ENCODE data around the gene ELAVL2.

DNA sequence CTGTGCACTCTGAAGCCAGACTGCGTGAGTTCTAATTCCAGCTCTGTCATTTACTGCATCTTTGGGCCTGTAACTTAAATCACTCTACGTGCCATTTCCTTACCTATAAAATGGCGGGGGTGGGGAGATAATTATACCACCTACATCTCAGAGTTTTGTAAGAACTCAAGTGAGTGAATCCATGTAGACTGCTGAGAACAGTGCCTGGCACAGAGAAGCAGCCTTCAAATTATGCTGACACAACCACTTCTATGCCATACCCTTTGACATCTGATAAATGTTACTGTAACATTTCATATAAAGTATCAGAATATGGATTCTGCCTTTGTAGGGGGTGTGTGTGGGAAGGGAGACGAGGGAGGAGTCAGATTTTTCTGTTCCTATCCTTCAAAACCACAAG is 27.7 kb downstream of the ELAVL2 start:
- TF ChIP-seq RAD21 (IDR thresholded peaks at IDR 0.05; ENCODE audit: low read length) (no peak), POLR2A (IDR thresholded peaks at IDR 0.05; ENCODE audit: low read depth, low read length) (no peak), RFX5 (IDR thresholded peaks at IDR 0.05; ENCODE audit: low read depth, low read length) (no peak), MAZ (IDR thresholded peaks at IDR 0.05; ENCODE audit: borderline replicate concordance, low read depth, low read length) (no peak), CEBPB (IDR thresholded peaks at IDR 0.05; ENCODE audit: low read depth, low read length) (no peak), RCOR1 (IDR thresholded peaks at IDR 0.05; ENCODE audit: insufficient replicate concordance, low read length) (no peak), MAFK (IDR thresholded peaks at IDR 0.05; ENCODE audit: low read depth, low read length) (peak; percentile 33; the same call in 1 of the 2 replicates), MXI1 (IDR thresholded peaks at IDR 0.05; ENCODE audit: borderline replicate concordance, low read depth, low read length) (no peak), FOS (IDR thresholded peaks at IDR 0.05; ENCODE audit: low read depth, low read length) (no peak)
- TF ChIP-seq, protein P1, sequence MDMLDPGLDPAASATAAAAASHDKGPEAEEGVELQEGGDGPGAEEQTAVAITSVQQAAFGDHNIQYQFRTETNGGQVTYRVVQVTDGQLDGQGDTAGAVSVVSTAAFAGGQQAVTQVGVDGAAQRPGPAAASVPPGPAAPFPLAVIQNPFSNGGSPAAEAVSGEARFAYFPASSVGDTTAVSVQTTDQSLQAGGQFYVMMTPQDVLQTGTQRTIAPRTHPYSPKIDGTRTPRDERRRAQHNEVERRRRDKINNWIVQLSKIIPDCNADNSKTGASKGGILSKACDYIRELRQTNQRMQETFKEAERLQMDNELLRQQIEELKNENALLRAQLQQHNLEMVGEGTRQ (IDR thresholded peaks at IDR 0.05; ENCODE audit: low read depth, low read length) = no peak
- TF ChIP-seq, protein P2, sequence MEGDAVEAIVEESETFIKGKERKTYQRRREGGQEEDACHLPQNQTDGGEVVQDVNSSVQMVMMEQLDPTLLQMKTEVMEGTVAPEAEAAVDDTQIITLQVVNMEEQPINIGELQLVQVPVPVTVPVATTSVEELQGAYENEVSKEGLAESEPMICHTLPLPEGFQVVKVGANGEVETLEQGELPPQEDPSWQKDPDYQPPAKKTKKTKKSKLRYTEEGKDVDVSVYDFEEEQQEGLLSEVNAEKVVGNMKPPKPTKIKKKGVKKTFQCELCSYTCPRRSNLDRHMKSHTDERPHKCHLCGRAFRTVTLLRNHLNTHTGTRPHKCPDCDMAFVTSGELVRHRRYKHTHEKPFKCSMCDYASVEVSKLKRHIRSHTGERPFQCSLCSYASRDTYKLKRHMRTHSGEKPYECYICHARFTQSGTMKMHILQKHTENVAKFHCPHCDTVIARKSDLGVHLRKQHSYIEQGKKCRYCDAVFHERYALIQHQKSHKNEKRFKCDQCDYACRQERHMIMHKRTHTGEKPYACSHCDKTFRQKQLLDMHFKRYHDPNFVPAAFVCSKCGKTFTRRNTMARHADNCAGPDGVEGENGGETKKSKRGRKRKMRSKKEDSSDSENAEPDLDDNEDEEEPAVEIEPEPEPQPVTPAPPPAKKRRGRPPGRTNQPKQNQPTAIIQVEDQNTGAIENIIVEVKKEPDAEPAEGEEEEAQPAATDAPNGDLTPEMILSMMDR (conservative IDR thresholded peaks at IDR 0.05; ENCODE audit: low read depth, low read length) = no peak
